HEK293 (cell line): ENCODE measurements around the gene ERBIN.
"Not testable (repeated sequence)": the region's sequence is repeated elsewhere in the genome, so short reads cannot be mapped to it uniquely, and the experiment has no call there.

Source experiments
- RBAK ChIP-seq: fragments of 450-650 bp; formaldehyde crosslinking; IDR thresholded peaks from 2 replicates; pipeline ENCODE4 v1.5.1; 2016; ENCODE audit warnings: missing biosample characterization, missing genetic modification characterization
- ZBTB44 ChIP-seq: fragments of 450-650 bp; IDR thresholded peaks from 2 replicates; pipeline ENCODE4 v1.5.1; 2018; ENCODE audit warnings: missing biosample characterization, mild to moderate bottlenecking, missing genetic modification characterization
- ZBTB48 ChIP-seq: fragments of 450-650 bp; formaldehyde crosslinking; IDR thresholded peaks from 2 replicates; pipeline ENCODE4 v1.5.1; 2016; ENCODE audit warnings: missing biosample characterization, missing genetic modification characterization
- ZNF184 ChIP-seq: fragments of 450-650 bp; IDR thresholded peaks from 2 replicates; pipeline ENCODE4 v1.5.1; 2018; ENCODE audit warnings: missing biosample characterization, mild to moderate bottlenecking, missing genetic modification characterization
- ZNF23 ChIP-seq: fragments of 450-650 bp; formaldehyde crosslinking; IDR thresholded peaks from 2 replicates; pipeline ENCODE4 v1.5.1; 2016; ENCODE audit warnings: missing biosample characterization, missing genetic modification characterization, borderline replicate concordance
- ZNF561 ChIP-seq: fragments of 450-650 bp; IDR thresholded peaks from 2 replicates; pipeline ENCODE4 v1.5.1; 2018; ENCODE audit warnings: missing biosample characterization, missing genetic modification characterization, borderline replicate concordance
- TF ChIP-seq, protein P1 (sequence below): fragments of 450-650 bp; IDR thresholded peaks from 2 replicates; pipeline ENCODE4 v1.5.1; 2018; ENCODE audit warnings: missing biosample characterization, missing genetic modification characterization

DNA sequence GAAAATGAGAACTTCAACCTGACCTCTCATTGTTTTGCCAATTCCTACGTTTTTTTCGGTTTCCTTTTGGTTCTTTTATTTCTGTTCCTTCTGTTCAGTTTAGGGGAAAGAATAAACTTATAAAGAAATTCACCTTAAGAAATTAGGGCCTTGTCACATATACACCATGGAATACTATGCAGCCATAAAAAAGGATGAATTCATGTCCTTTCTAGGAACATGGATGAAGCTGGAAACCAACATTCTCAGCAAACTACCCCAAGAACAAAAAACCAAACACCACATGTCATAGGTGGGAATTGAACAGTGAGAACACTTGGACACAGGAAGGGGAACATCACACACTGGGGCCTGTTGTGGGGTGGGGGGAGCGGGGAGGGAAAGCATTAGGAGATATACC, 46.5 kb downstream of the ERBIN start:
- not testable (repeated sequence) for TF ChIP-seq ZBTB44, ZBTB48, ZNF184, ZNF23, ZNF561, RBAK (tag by site-specific recombination)
- TF ChIP-seq, protein P1, sequence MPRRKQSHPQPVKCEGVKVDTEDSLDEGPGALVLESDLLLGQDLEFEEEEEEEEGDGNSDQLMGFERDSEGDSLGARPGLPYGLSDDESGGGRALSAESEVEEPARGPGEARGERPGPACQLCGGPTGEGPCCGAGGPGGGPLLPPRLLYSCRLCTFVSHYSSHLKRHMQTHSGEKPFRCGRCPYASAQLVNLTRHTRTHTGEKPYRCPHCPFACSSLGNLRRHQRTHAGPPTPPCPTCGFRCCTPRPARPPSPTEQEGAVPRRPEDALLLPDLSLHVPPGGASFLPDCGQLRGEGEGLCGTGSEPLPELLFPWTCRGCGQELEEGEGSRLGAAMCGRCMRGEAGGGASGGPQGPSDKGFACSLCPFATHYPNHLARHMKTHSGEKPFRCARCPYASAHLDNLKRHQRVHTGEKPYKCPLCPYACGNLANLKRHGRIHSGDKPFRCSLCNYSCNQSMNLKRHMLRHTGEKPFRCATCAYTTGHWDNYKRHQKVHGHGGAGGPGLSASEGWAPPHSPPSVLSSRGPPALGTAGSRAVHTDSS (tag by site-specific recombination), result not testable (repeated sequence)
